Ectodermal cell (in vitro differentiated cells): ENCODE data around the gene GRM7.

ENCODE experiments used
- H3K27ac ChIP-seq: 2 replicates; pipeline ENCODE4 v1.7.0; 2013; ENCODE audit warnings: mild to moderate bottlenecking, low read depth, low read length; ENCODE audit not compliant: insufficient read depth, poor library complexity, severe bottlenecking
- H3K27me3 ChIP-seq: 2 replicates; pipeline ENCODE4 v1.7.0; 2013; ENCODE audit warnings: mild to moderate bottlenecking, low read length; ENCODE audit not compliant: insufficient read depth, control insufficient read depth, poor library complexity, severe bottlenecking
- H3K36me3 ChIP-seq: one replicate; pipeline ENCODE4 v1.7.0; 2013; ENCODE audit warnings: low read length; ENCODE audit not compliant: control insufficient read depth, insufficient read depth
- H3K4me1 ChIP-seq: one replicate; pipeline ENCODE4 v1.7.0; 2013; ENCODE audit warnings: low read length; ENCODE audit not compliant: control insufficient read depth, insufficient read depth
- H3K4me3 ChIP-seq: 2 replicates; pipeline ENCODE4 v1.7.0; 2013; ENCODE audit warnings: low read depth, low read length, control low read depth; ENCODE audit not compliant: insufficient read depth
- H3K9me3 ChIP-seq: 2 replicates; pipeline ENCODE4 v1.7.0; 2013; ENCODE audit warnings: mild to moderate bottlenecking, low read length, moderate library complexity; ENCODE audit not compliant: control insufficient read depth
- WGBS, 2 experiments: methylation state at CpG; one replicate each; pipeline ENCODE4 v1.1.7; 2013; ENCODE audit warnings: missing lambda C conversion rate in 2 of 2; 5-methylcytosine and 5-hydroxymethylcytosine counted together

Gene GRM7

GRCh38 chr3:7306901-7307300 is 446.0 kb downstream of the GRM7 start:
- H3K4me1 ChIP-seq, result no peaks in the 10 kb centered on the region
- no peak overlapping the region for H3K4me3 ChIP-seq
- no peak overlapping the region for H3K27ac ChIP-seq
- 92 to 93% methylated on average over 3 of the region's 3 CpGs for WGBS, 2 experiments
- no peaks in the 10 kb centered on the region for H3K9me3 ChIP-seq
- no peaks in the 10 kb centered on the region for H3K27me3 ChIP-seq
- H3K36me3 ChIP-seq, result no peaks in the 10 kb centered on the region

GRCh38 chr3:7307410-7307809 is 446.5 kb downstream of the GRM7 start:
- 84 to 95% methylated on average over 2 of the region's 2 CpGs for WGBS, 2 experiments
- H3K36me3 ChIP-seq, result no peaks in the 10 kb centered on the region
- H3K4me3 ChIP-seq, result no peak overlapping the region
- no peaks in the 10 kb centered on the region for H3K9me3 ChIP-seq
- H3K27ac ChIP-seq, result no peak overlapping the region
- no peaks in the 10 kb centered on the region for H3K4me1 ChIP-seq
- no peaks in the 10 kb centered on the region for H3K27me3 ChIP-seq

GRCh38 chr3:7309641-7310102 is 448.8 kb downstream of the GRM7 start:
- no peak overlapping the region for H3K4me3 ChIP-seq
- H3K9me3 ChIP-seq, result no peaks in the 10 kb centered on the region
- no peak overlapping the region for H3K27ac ChIP-seq

GRCh38 chr3:7315037-7315436 is 454.1 kb downstream of the GRM7 start:
- H3K4me1 ChIP-seq, result no peaks in the 10 kb centered on the region
- no peak overlapping the region for H3K27ac ChIP-seq
- H3K4me3 ChIP-seq, result no peak overlapping the region
- no peaks in the 10 kb centered on the region for H3K9me3 ChIP-seq
- WGBS, 2 experiments, result 89 to 90% methylated on average over 1 of the region's 1 CpG
- no peaks in the 10 kb centered on the region for H3K36me3 ChIP-seq
- H3K27me3 ChIP-seq, result no peaks in the 10 kb centered on the region

More at GRCh38 chr3:7309641-7310102, 448.8 kb downstream of the GRM7 start:
- WGBS, 2 experiments, result 91 to 94% methylated on average over 3 of the region's 3 CpGs
- H3K4me1 ChIP-seq, result no peaks in the 10 kb centered on the region
- no peaks in the 10 kb centered on the region for H3K36me3 ChIP-seq
- H3K27me3 ChIP-seq, result no peaks in the 10 kb centered on the region

GRCh38 chr3:7322957-7323669 is 462.2 kb downstream of the GRM7 start:
- WGBS, 2 experiments, result 92 to 94% methylated on average over 2 to 3 of the region's 3 CpGs
- H3K9me3 ChIP-seq, result no peaks in the 10 kb centered on the region
- no peak overlapping the region for H3K4me3 ChIP-seq
- no peaks in the 10 kb centered on the region for H3K4me1 ChIP-seq
- no peak overlapping the region for H3K27ac ChIP-seq
- no peaks in the 10 kb centered on the region for H3K27me3 ChIP-seq
- no peaks in the 10 kb centered on the region for H3K36me3 ChIP-seq

- Histone ChIP-seq H3K4me3 (no peak overlapping the region), H3K27me3 (no peaks in the 10 kb centered on the region), H3K4me1 (no peaks in the 10 kb centered on the region), H3K9me3 (no peaks in the 10 kb centered on the region), H3K27ac (no peak overlapping the region), H3K36me3 (no peaks in the 10 kb centered on the region)
- WGBS, 2 experiments, result 89 to 92% methylated on average over 1 of the region's 1 CpG
These were observed 467.4 kb downstream of the GRM7 start for GRCh38 chr3:7328339-7328738.

- 86 to 92% methylated on average over 2 of the region's 2 CpGs for WGBS, 2 experiments
- Histone ChIP-seq H3K36me3 (no peaks in the 10 kb centered on the region), H3K9me3 (no peaks in the 10 kb centered on the region)
These were observed 471.8 kb downstream of the GRM7 start for GRCh38 chr3:7332696-7333095.

GRCh38 chr3:7333125-7333524 is 472.2 kb downstream of the GRM7 start:
- WGBS, 2 experiments, result 77 to 88% methylated on average over 4 of the region's 4 CpGs

More at GRCh38 chr3:7332696-7333095, 471.8 kb downstream of the GRM7 start:
- Histone ChIP-seq H3K27me3 (no peaks in the 10 kb centered on the region), H3K27ac (no peak overlapping the region), H3K4me3 (no peak overlapping the region), H3K4me1 (no peaks in the 10 kb centered on the region)

GRCh38 chr3:7340795-7341194 is 479.9 kb downstream of the GRM7 start:
- WGBS, 2 experiments, result 83 to 89% methylated on average over 2 of the region's 2 CpGs
- H3K27me3 ChIP-seq, result no peaks in the 10 kb centered on the region

More at GRCh38 chr3:7333125-7333524, 472.2 kb downstream of the GRM7 start:
- H3K4me1 ChIP-seq, result no peaks in the 10 kb centered on the region
- no peaks in the 10 kb centered on the region for H3K27me3 ChIP-seq
- no peak overlapping the region for H3K4me3 ChIP-seq
- no peaks in the 10 kb centered on the region for H3K36me3 ChIP-seq
- no peaks in the 10 kb centered on the region for H3K9me3 ChIP-seq
- H3K27ac ChIP-seq, result no peak overlapping the region

GRCh38 chr3:7346364-7346763 is 485.4 kb downstream of the GRM7 start:
- Histone ChIP-seq H3K27me3 (no peaks in the 10 kb centered on the region), H3K4me3 (no peak overlapping the region), H3K4me1 (no peaks in the 10 kb centered on the region), H3K27ac (no peak overlapping the region), H3K36me3 (no peaks in the 10 kb centered on the region), H3K9me3 (no peaks in the 10 kb centered on the region)
- WGBS, 2 experiments, result 83 to 100% methylated on average over 2 of the region's 2 CpGs

More at GRCh38 chr3:7340795-7341194, 479.9 kb downstream of the GRM7 start:
- H3K27ac ChIP-seq, result no peak overlapping the region
- H3K36me3 ChIP-seq, result no peaks in the 10 kb centered on the region
- H3K4me3 ChIP-seq, result no peak overlapping the region
- no peaks in the 10 kb centered on the region for H3K4me1 ChIP-seq
- H3K9me3 ChIP-seq, result no peaks in the 10 kb centered on the region
